ENCODE measurements around the gene SORCS2. TPM values are rescaled to one million over a fixed set of nuclear protein-coding genes. Genes with fewer than 3 reads are reported as not detected.

The SORCS2 gene
- total RNA-seq, 1 experiment from 2014 or later: 0.15 TPM

DNA sequence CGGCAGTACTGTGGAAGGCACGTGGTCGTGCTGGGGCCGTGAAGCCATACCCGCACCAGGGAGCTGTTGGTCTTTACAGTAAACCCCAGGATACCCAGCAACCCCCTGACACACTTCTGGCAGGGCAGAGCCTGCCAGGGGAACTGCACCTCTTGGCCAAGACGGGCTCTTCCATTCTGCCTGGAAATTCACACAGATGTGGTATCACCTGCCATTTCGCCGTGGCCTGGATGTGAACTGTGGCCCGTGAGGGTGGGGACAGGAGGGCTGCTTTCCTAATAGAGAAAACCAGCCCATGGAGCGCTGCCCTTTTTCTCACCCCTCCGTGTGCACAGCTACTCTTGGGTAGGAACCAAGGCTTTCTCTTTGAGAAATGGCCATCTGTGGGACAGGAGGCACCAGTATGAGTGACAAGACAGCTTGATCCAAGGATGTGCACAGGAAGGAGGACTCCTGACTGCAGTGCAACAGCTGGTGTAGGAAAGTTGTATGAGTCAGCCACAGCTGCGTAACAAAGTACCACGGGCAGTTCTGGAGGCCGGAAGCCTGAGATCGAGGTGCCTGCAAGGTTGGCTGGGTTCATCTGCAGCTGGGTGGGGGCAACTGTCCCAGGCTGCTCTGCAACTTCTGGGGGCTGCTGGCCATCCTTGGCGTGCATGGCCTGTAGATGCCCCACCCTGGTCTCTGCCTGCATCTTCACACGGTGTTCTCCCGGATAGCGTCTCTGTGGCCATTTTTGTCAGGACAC, 146.7 kb downstream of the SORCS2 start:
- CTCF ChIA-PET: no interaction called here
- no TSS peak for BruUV-seq (replicated peaks)

DNA sequence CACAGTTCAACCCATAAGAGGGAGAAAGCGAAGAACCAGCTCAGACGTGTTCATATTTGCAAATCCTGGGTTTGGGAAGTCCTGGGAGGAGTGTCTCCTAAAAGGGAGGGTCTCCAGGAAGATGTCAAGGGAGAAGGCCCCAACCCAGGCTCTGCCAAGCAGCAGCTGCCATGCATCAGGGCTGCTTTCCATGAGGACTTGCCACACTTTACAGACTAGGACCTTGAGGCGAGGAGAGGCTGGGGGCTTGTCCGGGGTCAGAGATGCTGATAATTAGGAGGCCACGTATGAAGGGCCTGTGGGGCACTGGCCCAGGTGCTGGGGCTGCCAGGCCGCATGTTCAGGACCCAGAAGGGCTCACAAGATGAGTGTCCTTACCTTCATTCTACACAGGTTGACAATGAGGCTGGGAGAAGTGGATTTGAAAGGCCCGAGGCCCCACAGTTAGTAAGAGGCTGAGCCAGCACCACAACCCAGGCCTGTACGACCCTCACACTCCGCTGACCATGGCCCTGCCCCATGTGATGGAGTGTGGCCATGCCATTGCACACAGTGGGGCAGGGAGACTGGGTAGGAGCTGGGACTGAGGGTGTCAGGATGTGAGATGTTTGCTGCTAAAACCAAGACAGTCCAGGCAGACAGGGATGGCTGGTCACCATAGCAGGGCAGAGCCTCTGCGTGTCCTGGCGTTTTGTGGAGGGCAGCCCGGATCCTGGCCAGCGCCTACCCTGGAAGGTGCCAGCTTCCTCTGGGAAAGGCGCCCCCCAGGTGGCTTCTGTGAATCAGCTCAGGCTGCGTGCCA, 147.6 kb downstream of the SORCS2 start:
- H3K36me3 ChIP-seq (ENCODE audit: control insufficient read depth, insufficient read depth, low read length): no peaks in the 10 kb centered on the region
- POLR2A ChIA-PET: no interaction called here
- H3K27ac ChIP-seq (ENCODE audit: low read length): no peak overlapping the region
- BruUV-seq (replicated peaks): no TSS peak
- H3K27me3 ChIP-seq (ENCODE audit: control insufficient read depth, insufficient read depth, low read length): no peaks in the 10 kb centered on the region
- DNase-seq (ENCODE audit: low read depth, low spot score) (no peak), ATAC-seq (no peak)
- no peaks in the 10 kb centered on the region for H3K4me1 ChIP-seq (ENCODE audit: control insufficient read depth, insufficient read depth, low read length)
- CTCF ChIA-PET: no interaction called here
- intact Hi-C loops (cut with micrococcal nuclease; ENCODE audit: unreplicated experiment): no loop called here
- TF ChIP-seq POLR2AphosphoS5 (IDR thresholded peaks at IDR 0.05; ENCODE audit: low read depth, low read length) (no peak), SIN3A (IDR thresholded peaks at IDR 0.05; ENCODE audit: borderline replicate concordance, insufficient read depth, low read depth, low read length) (no peak), TCF7L2 (IDR thresholded peaks at IDR 0.05; ENCODE audit: low read depth, low read length) (no peak)
- TF ChIP-seq, protein P1, sequence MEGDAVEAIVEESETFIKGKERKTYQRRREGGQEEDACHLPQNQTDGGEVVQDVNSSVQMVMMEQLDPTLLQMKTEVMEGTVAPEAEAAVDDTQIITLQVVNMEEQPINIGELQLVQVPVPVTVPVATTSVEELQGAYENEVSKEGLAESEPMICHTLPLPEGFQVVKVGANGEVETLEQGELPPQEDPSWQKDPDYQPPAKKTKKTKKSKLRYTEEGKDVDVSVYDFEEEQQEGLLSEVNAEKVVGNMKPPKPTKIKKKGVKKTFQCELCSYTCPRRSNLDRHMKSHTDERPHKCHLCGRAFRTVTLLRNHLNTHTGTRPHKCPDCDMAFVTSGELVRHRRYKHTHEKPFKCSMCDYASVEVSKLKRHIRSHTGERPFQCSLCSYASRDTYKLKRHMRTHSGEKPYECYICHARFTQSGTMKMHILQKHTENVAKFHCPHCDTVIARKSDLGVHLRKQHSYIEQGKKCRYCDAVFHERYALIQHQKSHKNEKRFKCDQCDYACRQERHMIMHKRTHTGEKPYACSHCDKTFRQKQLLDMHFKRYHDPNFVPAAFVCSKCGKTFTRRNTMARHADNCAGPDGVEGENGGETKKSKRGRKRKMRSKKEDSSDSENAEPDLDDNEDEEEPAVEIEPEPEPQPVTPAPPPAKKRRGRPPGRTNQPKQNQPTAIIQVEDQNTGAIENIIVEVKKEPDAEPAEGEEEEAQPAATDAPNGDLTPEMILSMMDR (IDR thresholded peaks at IDR 0.05): no peak
- TF ChIP-seq, protein P2, sequence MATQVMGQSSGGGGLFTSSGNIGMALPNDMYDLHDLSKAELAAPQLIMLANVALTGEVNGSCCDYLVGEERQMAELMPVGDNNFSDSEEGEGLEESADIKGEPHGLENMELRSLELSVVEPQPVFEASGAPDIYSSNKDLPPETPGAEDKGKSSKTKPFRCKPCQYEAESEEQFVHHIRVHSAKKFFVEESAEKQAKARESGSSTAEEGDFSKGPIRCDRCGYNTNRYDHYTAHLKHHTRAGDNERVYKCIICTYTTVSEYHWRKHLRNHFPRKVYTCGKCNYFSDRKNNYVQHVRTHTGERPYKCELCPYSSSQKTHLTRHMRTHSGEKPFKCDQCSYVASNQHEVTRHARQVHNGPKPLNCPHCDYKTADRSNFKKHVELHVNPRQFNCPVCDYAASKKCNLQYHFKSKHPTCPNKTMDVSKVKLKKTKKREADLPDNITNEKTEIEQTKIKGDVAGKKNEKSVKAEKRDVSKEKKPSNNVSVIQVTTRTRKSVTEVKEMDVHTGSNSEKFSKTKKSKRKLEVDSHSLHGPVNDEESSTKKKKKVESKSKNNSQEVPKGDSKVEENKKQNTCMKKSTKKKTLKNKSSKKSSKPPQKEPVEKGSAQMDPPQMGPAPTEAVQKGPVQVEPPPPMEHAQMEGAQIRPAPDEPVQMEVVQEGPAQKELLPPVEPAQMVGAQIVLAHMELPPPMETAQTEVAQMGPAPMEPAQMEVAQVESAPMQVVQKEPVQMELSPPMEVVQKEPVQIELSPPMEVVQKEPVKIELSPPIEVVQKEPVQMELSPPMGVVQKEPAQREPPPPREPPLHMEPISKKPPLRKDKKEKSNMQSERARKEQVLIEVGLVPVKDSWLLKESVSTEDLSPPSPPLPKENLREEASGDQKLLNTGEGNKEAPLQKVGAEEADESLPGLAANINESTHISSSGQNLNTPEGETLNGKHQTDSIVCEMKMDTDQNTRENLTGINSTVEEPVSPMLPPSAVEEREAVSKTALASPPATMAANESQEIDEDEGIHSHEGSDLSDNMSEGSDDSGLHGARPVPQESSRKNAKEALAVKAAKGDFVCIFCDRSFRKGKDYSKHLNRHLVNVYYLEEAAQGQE (IDR thresholded peaks at IDR 0.05; ENCODE audit: insufficient read depth in 1 of 2, low read depth in 2 of 2, low read length in 1 of 2): no peak
- in situ Hi-C loops (cut with HindIII; ENCODE audit: low pct_unique_long_range_greater_than_20kb, low sequenced_read_pairs): no loop called here
- H3K4me3 ChIP-seq (ENCODE audit: low read depth in 2 of 2, low read length in 2 of 2): no peak overlapping the region
- no peaks in the 10 kb centered on the region for H3K9me3 ChIP-seq (ENCODE audit: control insufficient read depth, insufficient read depth, low read depth, low read length)

More for the DNA sequence above, 146.7 kb downstream of the SORCS2 start:
- DNase-seq (ENCODE audit: low read depth, low spot score): no peak
- TF ChIP-seq SIN3A (IDR thresholded peaks at IDR 0.05; ENCODE audit: borderline replicate concordance, insufficient read depth, low read depth, low read length) (no peak), TCF7L2 (IDR thresholded peaks at IDR 0.05; ENCODE audit: low read depth, low read length) (no peak)
- TF ChIP-seq, protein P1 (IDR thresholded peaks at IDR 0.05): no peak
- TF ChIP-seq, protein P2 (IDR thresholded peaks at IDR 0.05; ENCODE audit: insufficient read depth in 1 of 2, low read depth in 2 of 2, low read length in 1 of 2): no peak
- Histone ChIP-seq H3K4me1 (ENCODE audit: control insufficient read depth, insufficient read depth, low read length) (no peaks in the 10 kb centered on the region), H3K36me3 (ENCODE audit: control insufficient read depth, insufficient read depth, low read length) (no peaks in the 10 kb centered on the region), H3K4me3 (ENCODE audit: low read depth in 2 of 2, low read length in 2 of 2) (no peak overlapping the region), H3K27me3 (ENCODE audit: control insufficient read depth, insufficient read depth, low read length) (no peaks in the 10 kb centered on the region), H3K9me3 (ENCODE audit: control insufficient read depth, insufficient read depth, low read depth, low read length) (no peaks in the 10 kb centered on the region), H3K27ac (ENCODE audit: low read length) (no peak overlapping the region)
- POLR2A ChIA-PET: no interaction called here
- no peak for ATAC-seq
- in situ Hi-C loops (cut with HindIII; ENCODE audit: low pct_unique_long_range_greater_than_20kb, low sequenced_read_pairs): no loop called here
- intact Hi-C loops (cut with micrococcal nuclease; ENCODE audit: unreplicated experiment): no loop called here

Data from Panc1 (cell line).